HL-60/S4 treated with retinoic acid at 250 ng/mL for 4 days and 3 days (cell line): ENCODE measurements around the gene MCC.
"Not testable (repeated sequence)": the region's sequence is repeated elsewhere in the genome, so short reads cannot be mapped to it uniquely, and the experiment has no call there.

ENCODE experiments used
- in situ Hi-C: fragments of 300-500 bp; cut with MboI; formaldehyde crosslinking; loops from 2 replicates; pipeline ENCODE4 v1.7.0; 2022; ENCODE audit warnings: low sequenced_read_pairs

Gene MCC

DNA sequence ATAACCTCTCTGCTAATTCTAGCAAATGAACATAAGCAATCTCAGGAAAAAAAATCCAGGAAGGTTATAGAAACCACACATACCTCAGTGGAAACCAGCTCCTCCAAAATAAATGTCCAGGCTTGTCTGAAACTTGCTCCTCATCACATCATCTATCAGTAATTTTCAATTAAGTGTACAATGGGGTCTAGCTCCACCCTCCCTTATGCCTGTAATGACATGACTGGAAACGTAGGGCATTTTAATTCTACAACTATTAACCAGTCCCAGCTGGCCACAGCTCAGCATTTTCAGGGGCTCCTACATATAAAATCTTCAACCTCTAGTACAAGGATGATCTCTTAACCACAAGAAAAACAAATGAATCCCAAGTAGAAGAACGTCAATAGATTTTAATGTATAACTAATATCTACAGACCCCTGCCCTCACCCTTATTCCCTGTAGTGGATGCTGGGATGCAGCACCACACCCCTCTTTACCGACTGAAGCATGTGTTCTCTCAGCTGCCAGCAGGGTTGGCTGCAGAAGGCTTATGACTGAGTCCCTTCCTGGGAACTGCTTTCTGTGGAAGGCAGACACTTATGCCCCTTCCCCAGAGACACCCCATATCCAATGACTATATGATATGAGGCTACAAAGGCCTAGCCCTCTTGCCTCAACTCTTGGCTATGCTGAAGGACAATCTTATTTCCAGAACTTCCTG is 60.2 kb downstream of the MCC start:
- in situ Hi-C loops, result no loop called here

DNA sequence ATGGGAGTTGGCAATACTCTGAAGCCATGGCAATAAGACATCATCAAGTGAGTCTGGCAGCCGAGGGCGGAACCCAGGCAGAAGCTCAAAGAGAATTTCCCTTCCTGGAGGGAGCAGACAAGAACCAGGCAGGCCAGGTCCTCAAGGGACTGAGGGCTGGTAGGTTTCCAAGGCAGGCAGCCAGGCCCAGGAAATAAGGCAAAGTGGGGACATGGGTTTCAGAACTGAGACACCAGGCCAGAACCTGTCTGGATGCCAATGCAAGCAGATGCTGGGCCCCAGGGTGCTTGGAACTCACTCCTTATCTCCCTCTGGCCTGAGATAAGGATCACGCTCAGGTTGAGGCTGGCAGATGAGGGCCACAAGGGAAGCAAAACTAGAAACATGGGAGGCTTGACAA is 62.3 kb downstream of the MCC start:
- in situ Hi-C loops, result no loop called here

DNA sequence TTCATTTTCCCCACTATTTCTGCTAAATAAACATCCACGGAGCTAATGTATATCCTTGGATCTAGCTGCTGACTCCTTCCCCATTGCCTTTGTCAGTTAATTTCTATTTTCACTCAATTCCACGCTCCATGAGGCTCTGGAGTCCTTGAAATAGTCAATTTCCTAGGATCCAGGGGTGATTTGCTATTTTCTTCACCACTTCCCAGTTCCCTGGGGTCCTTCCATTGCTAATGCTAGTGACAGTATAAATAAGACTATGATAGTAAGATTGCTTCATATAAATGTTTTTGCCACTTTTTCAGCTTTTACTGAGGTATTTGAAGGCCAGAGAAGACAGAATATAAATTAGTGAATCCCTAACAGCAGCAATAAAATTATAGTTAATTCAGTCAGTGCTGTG is 66.6 kb downstream of the MCC start:
- in situ Hi-C loops, result no loop called here

DNA sequence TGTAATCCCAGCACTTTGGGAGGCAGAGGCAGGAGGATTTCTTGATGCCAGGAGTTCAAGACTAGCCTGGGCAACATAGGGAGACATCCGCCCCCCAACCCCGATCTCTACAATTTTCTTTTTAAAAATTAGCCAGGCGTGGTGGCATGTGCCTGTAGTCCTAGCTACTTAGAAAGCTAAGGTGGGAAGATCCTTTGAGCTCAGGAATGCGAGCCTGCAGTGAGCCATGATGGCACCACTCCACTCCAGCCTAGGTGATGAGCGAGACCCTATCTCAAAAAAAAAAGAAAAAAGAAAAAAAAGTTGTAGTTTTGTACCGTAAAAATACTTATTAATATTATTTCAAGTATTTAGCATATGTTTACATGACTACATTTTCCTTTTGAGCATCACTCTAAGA is 82.7 kb downstream of the MCC start:
- in situ Hi-C loops, result no loop called here

DNA sequence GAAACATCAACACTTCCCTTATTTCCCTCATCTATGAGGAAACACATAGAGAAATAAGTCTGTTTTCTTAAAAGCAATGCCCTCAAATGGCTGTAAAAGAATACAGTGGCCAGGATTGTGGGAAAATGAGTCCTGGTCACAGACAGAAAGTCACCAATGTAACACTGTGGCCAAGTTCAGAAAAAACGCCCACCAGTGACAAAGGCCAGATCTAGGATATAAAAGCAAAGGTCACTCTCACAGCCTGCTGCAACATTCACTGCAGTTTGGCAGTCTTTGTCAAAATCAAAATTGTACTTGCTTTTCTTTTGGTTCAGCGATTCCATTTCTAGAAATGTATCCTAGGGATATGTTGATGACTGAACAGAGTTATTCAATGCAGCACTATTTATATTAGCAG is 84.0 kb downstream of the MCC start:
- in situ Hi-C loops, result no loop called here

DNA sequence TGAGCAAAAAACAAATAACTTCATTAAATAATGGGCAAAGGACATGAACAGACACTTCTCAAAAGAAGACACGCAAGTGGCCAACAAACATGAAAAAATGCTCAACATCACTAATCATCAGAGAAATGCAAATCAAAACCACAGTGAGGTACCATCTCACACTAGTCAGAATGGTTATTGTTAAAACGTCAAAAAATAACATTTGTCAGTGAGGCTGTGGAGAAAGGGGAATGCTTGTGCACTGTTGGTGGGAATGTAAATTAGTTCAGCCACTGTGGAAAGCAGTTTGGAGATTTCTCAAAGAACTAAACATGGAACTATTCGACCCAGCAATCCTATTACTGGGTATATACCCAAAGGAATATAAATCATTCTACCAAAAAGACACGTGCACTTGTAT is 90.3 kb downstream of the MCC start:
- in situ Hi-C loops, result not testable (repeated sequence)

DNA sequence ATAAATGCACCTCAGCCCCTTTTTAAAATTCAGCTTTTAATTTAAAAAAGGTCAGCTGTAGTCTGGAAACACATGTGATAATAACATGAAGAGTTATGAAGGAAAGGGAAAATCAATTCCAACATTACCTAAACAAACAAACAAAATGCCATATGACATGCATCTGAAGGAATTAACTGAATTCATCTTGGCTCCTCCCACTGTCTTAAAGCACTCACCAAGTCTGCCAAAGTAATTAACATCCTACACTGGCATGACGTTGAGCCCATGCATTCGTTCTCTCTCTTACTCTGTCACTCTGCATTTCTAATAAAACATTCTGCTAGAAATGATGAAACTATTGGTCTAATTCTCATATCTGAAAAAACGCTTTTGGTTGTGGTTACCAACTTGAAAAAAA is 91.2 kb downstream of the MCC start:
- in situ Hi-C loops, result no loop called here

DNA sequence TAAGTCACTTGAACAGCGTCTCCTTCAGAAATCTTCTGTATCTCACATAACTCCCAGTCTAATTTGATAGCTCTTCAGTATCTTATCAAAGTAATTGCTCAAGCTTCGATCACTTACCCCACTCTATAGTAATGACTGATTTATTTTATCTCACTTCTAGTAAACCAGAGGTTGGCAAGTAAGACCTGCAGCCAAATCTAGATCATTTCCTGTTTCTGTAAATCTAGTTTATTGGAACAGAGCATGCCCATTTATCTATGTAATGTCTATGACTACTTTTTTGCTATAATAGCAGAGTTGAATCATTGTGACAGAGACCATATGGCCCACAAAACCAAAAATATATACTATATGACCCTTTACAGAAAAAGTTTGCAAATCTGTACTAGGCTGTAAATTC is 93.6 kb downstream of the MCC start:
- in situ Hi-C loops, result no loop called here

DNA sequence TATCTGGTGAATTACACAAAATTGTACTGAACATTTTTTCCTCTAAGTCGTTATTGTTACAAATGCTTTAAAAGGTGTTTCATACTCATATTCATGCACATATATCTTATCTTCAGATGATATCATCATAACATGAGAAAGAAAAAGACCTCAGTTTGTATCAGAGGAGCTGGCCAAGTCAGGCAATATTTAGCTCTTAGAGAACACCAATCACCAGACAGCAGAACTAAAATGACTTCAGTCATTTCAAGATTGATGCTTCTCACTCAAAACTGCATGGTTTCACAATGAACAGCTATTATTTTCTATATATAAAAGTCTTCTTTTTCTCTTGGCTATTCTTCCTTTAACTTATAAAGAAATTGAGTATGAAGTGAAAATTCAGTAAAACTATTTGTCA is 98.0 kb downstream of the MCC start:
- in situ Hi-C loops, result no loop called here

DNA sequence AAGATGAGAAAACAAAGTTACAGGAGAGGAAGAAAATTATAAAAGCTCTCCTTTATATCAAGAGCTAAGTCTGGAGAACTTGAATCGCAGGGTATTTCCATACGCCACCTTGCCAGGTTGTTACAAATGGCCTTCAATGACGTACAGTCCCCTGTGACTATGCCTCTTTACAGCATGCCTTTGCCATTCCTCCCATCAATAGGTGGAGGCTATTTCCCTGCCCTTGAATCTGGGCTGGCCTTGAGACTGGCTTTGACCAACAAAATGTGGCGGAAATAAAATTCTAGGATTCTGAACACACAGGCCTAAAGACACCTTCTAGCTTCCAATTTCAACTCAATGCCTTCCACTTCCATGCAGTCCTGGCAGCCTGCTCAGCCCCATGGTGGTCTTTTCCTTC is 99.1 kb downstream of the MCC start:
- in situ Hi-C loops, result no loop called here

DNA sequence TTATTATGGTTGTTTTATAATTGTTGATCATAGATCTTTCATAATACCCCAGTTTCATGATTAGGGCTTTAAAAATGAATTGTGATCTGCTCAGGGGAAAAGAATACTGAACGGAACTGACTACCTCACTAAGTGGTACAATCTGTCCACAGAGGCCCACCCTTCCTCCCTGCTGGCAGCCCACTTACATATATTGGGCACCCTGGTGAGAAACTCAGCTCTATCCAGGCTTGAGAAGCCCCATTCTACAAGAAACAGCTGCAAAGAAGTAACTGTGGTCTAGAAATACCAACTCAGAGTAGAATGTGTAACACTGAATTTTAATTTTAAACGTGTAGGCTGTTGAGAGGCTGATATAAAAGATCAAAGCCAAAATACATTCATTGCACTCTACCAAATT is 100.4 kb downstream of the MCC start:
- in situ Hi-C loops, result no loop called here

DNA sequence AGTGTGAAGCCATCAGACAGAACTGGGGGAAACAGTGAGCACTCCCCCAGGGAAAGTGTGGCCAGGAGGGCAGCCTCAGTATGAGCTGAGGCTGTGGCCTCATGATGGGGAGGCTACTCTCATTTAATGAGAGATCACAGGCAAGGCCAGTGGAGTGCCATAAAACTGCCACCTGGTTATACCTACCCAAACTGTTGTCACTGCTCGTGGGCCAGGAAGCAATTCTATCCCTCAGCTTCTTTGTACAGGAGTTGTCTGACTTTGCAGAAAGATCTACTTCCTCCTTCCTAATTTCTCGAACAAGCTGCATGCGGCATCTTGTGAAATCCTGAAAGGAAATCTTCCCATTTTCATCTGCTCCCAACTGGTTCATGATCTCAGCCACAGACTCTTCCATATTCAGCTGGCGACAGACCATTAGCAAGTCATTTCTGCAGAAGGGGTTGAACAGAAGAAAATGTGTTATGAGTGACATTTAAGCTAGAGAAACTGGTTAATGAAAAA is 103.4 kb downstream of the MCC start:
- in situ Hi-C loops, result no loop called here

DNA sequence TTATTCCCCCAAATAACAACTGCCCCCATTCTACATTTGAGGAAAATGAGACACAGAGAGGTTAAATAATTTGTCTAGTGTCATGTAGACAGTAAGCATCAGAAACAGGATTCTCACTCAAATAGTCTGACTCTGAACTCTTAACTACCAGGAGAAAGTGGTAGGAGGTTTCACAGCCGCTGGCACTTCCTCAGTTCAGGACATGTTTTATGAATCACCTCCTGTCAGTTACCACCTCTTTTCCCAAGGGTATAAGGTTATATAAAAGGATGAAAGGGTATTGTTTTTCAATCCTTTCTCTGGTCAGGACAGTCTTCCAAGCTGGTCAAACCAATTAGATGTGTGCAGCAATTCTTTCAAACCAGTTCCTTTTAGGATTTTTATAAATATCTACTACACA is 105.5 kb downstream of the MCC start:
- in situ Hi-C loops, result no loop called here

DNA sequence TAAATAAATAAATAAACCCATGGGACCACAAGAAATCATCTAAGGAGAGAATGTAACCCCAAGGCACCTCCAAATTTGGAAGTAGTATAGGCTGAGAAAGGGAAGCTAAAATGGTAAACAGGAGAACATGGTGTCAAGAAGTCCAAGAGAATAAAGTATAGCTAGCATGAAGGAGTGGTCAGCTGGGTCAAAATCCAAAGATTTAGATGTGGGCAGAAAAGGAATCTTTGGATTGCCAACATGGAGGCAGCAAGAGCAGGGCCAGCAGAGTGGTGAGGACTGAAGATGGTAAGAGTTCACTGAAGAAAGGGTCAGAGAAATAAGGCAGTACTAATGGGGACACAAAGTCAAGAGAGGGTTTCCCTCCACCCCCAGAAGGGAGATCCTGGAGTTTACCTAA is 106.5 kb downstream of the MCC start:
- in situ Hi-C loops, result no loop called here

DNA sequence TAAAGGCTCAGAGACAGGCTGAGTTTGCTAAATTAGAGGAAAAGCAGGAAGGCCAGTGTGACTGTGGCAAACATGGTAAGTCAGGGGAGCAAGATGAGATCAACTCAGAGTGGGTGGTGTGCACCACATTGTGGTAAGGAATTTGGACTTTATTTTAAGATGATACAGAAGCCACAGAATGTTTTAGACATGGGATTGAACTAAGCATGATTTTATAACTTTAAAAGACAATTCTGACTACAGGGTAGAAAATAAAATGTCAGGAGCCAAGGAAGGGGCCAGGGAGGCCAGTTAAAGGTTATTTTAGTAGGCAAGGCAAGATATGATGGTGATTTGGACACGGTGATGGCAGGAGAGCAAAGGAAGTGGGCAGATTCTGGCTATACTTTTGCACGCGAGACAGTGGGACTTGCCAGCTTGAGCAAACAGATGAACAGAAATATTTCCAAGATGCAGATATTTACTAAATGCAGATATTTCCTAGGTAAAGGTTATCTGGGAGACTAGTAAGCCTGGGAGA is 107.4 kb downstream of the MCC start:
- in situ Hi-C loops, result no loop called here

DNA sequence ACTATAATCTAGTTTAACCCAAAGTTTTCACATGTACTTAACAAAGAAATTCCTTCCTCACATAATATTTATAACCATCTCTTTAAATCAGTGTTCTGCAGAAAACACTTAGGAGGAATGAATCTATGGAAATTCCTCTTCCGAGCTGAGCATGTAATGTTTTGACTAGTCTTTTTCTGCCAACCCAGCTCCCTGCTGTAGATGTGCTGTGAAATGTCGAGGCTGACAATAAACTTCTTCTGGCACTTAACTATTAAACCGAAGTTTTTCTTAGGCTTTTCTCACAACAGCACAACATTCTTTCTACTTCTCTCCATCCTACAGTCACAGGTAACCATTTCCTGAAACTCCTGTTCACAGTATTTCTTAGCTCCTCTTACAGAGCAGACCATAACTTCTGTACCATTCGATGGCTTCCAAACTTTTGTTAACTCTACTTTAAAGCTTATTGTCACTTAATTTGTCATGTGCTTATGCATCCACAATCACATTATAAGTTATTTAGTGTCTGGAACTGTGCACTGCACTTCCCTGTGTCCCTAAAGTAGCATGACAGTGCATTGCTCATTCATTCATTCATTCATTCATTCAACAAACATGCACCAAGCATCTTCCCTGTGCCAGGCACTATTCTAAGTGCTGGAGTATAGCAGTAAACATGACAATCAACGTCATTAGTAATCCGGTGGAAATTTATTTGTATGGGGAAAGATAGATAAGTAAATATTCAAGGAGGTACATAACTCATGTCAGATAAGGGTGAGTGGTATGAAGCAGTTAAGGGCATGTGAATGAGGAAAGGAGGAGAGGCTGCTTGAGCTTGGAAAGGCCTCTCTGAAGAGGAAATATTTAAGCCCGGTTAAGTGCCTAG is 108.1 kb downstream of the MCC start:
- in situ Hi-C loops, result no loop called here

DNA sequence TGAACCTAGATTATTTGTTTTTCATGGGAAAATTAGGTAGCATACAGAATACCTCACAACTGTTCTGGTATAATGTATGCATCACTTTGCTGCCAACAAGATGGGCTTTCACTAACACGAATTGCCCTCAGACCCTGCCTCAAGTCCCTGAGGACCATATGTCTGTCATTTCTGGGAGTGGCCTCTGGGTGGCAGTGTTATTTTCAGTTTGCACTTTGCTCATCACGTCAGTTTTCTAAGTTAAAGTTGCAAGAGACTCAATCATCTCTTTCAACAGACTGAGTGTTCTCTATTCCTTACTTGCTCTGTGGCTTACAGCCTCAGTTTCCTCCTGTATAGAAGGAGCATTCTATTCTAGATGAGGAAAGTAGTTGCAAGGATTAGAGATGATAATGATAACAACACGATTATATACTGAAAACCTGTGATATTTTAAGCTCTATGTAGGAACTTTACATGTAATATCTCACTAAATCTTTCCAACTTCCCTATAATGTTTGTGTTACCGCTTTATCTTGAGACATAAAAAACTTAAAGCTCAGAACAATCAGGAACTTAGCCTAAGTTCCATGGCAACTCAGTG is 109.2 kb downstream of the MCC start:
- in situ Hi-C loops, result no loop called here

DNA sequence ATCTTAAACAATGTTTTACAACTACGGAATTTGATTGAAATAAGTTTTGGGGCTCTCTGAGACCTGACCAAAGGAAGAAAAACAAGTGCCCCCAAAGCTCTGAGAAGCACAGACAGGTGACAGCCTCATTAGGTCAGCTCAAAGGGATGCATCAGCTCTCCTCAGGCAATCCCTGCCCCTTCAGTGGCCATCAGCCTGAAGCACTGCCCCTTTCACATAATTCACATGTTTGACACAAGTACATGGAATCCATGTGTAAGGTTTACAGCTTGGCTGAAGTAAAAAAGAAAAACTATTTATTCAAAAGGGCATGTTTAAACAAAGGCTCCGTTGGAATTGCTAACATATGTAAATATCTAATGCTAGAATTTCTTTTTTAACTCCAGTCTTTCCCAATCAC is 109.7 kb downstream of the MCC start:
- in situ Hi-C loops, result no loop called here

DNA sequence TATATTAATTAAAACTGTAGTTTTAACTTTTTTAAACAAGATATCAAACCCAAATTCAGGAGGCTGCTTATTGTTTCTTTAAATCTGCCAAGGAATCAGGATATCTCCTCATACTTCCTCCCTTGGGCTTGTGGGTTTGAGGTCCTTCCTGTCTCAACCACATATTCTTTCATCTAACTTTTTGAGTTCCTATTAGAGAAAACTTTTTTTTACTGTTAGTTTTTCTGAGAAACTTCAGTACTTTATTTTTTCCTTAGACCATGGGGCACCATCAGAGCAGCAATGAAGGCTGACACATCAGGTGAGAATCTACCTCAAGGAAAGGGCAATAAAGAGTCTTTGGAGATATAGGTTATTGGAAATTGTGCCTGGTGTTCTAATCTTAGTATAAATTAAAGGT is 110.2 kb downstream of the MCC start:
- in situ Hi-C loops, result no loop called here

DNA sequence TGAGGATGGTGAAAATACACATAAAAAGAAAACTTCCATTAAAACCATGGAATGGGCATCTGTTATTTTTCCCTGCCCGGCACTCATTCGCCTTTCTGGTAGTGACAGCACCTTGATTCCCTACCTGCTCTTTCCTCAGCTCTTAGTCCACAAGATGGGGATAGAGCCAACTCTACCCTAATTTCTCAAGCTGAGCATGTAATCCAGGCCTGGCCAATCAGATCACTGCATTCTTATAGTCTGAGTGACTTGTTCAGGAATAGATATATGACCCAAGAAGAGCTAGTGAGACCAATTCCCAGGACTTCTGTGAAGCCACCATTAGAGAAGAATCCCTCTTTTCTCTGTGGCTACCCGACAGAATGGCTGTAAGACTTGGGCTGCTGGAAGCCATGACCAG is 111.6 kb downstream of the MCC start:
- in situ Hi-C loops, result no loop called here

DNA sequence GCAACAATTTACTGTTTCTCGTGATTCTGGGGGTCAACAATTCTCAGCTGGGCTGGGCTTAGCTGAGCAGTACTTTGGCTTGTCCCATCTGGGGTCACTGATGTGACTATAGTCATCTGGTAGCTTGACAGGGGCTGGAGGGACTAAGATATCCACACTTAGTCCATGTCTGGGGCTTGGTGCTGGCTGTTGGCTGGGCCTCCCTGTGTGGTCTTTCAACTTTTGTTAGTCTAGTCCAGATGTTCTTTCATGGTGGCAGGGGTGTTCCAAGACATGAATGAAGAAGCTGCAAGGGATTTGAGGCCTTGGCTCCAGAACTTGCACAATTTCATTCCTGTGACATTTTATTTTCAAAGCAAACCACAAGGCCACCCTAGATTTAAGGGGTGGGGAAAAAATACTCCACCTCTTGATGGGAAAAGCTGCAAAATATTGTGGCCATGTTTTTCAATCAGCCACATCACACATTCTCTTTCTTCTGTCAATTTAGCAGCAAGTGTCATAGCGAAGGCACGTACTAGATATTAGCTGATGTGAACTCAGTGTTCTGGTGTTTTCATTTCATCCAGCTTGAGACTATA is 112.7 kb downstream of the MCC start:
- in situ Hi-C loops, result no loop called here
